ENCODE measurements around the gene FBP2.

- TF ChIP-seq, protein P1, sequence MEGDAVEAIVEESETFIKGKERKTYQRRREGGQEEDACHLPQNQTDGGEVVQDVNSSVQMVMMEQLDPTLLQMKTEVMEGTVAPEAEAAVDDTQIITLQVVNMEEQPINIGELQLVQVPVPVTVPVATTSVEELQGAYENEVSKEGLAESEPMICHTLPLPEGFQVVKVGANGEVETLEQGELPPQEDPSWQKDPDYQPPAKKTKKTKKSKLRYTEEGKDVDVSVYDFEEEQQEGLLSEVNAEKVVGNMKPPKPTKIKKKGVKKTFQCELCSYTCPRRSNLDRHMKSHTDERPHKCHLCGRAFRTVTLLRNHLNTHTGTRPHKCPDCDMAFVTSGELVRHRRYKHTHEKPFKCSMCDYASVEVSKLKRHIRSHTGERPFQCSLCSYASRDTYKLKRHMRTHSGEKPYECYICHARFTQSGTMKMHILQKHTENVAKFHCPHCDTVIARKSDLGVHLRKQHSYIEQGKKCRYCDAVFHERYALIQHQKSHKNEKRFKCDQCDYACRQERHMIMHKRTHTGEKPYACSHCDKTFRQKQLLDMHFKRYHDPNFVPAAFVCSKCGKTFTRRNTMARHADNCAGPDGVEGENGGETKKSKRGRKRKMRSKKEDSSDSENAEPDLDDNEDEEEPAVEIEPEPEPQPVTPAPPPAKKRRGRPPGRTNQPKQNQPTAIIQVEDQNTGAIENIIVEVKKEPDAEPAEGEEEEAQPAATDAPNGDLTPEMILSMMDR (IDR thresholded peaks at IDR 0.05; ENCODE audit: poor library complexity) = no peak
- TF ChIP-seq EZH2 (IDR thresholded peaks at IDR 0.05; ENCODE audit: borderline replicate concordance) = no peak
Measured at GRCh38 chr9:94610181-94610606, 16.6 kb upstream of the FBP2 start.

Data from hepatocyte (in vitro differentiated cells).